ENCODE data around the gene WDR90.

WDR90 gene

GRCh38 chr16:626787-627453 is 22.2 kb upstream of the WDR90 start:
- DNase-seq: no peak

GRCh38 chr16:627454-628239 is 21.5 kb upstream of the WDR90 start:
- no peak for DNase-seq

GRCh38 chr16:628321-629061 is 20.7 kb upstream of the WDR90 start:
- DNase-seq: no peak

GRCh38 chr16:629185-629832 is 19.9 kb upstream of the WDR90 start:
- DNase-seq: no peak

- no peak for DNase-seq
Measured at GRCh38 chr16:629833-630248, 19.3 kb upstream of the WDR90 start.

- no peak for DNase-seq
Measured at GRCh38 chr16:630249-630814, 18.8 kb upstream of the WDR90 start.

GRCh38 chr16:630815-631405 is 18.3 kb upstream of the WDR90 start, which contains the start of gene WFIKKN1:
TSS of gene WFIKKN1 (plus strand) at chr16:630985. CDS start at chr16:631254, 269 bp downstream.
- DNase-seq: no peak

GRCh38 chr16:631808-632358 is 17.3 kb upstream of the WDR90 start:
- no peak for DNase-seq

- no peak for DNase-seq
Measured at GRCh38 chr16:632486-633335, 16.5 kb upstream of the WDR90 start.

- DNase-seq: no peak
Measured at GRCh38 chr16:633336-634050, 15.7 kb upstream of the WDR90 start.

- DNase-seq: no peak
Measured at GRCh38 chr16:634051-634670, 15.0 kb upstream of the WDR90 start.

- DNase-seq: no peak
Measured at GRCh38 chr16:634996-635395, 14.2 kb upstream of the WDR90 start.

- no peak for DNase-seq
Measured at GRCh38 chr16:635573-636205, 13.5 kb upstream of the WDR90 start.

- DNase-seq: peak; percentile 87
Measured at GRCh38 chr16:636206-637080, 12.7 kb upstream of the WDR90 start, which contains the start of gene METTL26. TSS of gene METTL26 (minus strand) at chr16:636305. CDS start at chr16:636290, 15 bp downstream.

- no peak for DNase-seq
Measured at GRCh38 chr16:637081-638018, 11.8 kb upstream of the WDR90 start.

- DNase-seq: no peak
Measured at GRCh38 chr16:638034-638543, 11.1 kb upstream of the WDR90 start.

GRCh38 chr16:638836-639235 is 10.3 kb upstream of the WDR90 start:
- DNase-seq: no peak

Data from NCI-H446 treated with DMSO at 0.1 percent for 48 hours (cell line).